Breast epithelium (tissue), 3 donors: Measurements from ENCODE around the gene KRT36.

Experiments used
- POLR2AphosphoS5 ChIP-seq, 3 donors: sonication (generic); formaldehyde crosslinking; IDR thresholded peaks; one replicate each; pipeline ENCODE4 v1.6.1; 2017; ENCODE audit warnings: antibody characterized with exemption in 3 of 3
- TF ChIP-seq, protein P1 (sequence below), 3 donors: fragments of 450-650 bp; IDR thresholded peaks; one replicate each; pipeline ENCODE4 v1.5.1; 2016 to 2017; ENCODE audit warnings: antibody characterized with exemption in 3 of 3, mild to moderate bottlenecking in 3 of 3, moderate library complexity in 3 of 3

DNA sequence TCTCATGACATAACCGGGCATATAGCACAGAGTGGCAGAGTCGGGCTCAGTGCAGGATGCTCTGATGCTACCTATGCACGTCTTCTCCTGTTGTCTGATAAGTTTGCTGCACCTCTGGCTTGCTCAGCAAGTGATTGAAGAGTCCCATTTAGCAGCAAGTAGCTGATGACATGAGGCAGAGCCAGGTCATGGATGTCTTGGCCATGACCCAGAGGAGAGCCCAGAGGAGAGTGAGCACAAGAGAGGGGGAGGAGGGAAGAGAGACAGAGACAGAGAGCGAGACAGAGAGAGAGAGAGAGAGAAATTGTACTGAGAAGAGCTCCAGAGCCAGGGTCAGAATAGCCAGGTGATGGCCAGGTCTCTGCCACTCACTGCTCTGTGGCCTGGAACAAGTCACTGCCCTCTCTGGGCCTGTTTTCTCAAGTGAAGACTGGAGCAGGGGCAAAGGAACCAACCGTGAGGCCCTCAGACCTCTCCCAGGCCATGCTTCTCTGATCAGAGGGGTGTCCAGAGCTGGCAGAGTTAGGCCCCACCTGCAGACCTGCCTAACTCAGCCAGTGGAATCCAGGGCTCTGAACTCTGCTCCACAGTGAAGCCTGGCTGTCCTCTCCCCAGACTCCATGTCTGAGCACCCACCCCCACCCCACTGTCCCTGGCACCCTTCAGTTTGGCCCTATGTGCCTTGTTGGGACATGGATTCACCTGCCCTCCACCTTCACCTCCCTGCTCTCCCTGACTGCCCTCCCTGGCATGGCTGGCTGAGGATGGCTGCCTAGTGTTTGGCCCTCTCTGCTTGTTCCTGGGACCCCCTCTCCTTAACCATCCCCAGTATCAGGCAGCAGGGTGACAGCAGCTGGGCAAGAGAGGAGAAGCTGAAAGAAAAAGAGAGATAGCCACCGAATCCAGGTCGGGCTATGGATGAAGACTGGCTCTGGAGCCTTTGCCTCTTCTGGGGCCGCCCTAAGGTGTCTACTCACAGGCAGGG, 4.5 kb downstream of the KRT36 start:
- no peak for TF ChIP-seq POLR2AphosphoS5 (IDR thresholded peaks at IDR 0.05)
- TF ChIP-seq, protein P1, sequence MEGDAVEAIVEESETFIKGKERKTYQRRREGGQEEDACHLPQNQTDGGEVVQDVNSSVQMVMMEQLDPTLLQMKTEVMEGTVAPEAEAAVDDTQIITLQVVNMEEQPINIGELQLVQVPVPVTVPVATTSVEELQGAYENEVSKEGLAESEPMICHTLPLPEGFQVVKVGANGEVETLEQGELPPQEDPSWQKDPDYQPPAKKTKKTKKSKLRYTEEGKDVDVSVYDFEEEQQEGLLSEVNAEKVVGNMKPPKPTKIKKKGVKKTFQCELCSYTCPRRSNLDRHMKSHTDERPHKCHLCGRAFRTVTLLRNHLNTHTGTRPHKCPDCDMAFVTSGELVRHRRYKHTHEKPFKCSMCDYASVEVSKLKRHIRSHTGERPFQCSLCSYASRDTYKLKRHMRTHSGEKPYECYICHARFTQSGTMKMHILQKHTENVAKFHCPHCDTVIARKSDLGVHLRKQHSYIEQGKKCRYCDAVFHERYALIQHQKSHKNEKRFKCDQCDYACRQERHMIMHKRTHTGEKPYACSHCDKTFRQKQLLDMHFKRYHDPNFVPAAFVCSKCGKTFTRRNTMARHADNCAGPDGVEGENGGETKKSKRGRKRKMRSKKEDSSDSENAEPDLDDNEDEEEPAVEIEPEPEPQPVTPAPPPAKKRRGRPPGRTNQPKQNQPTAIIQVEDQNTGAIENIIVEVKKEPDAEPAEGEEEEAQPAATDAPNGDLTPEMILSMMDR (IDR thresholded peaks at IDR 0.05) = no peak
